GM12878 (cell line): ENCODE measurements around the gene TMEM212. TPM values are rescaled to one million over a fixed set of nuclear protein-coding genes. Genes with fewer than 3 reads are reported as not detected.

Experiments
- ATAC-seq: fragments of 200-7000 bp; cut with Tn5 transposase; 3 replicates; pipeline ENCODE4 v1.9.1; 2020; ENCODE audit warnings: mild to moderate bottlenecking, moderate library complexity
- BruUV-seq: library from RNA; stranded (reverse); fragments of 400-500 nt; replicated peaks from 2 replicates; lab custom pipeline; 2021; lab: Mats Ljungman, UMichigan
- CTCF ChIA-PET: fragments of 300-600 bp; sonication (Branson Sonifier 250); formaldehyde crosslinking; extraction: SDS; loops from one replicate; lab custom pipeline; 2021; ENCODE audit warnings: inconsistent platforms; lab: Yijun Ruan, JAX
- POLR2A ChIA-PET: fragments of 350-600 bp; formaldehyde crosslinking; extraction: SDS; loops from one replicate; lab custom pipeline; 2021; ENCODE audit warnings: inconsistent platforms; lab: Charles Lee
- RAD21 ChIA-PET: fragments of 300-600 bp; sonication (Branson Sonifier 250); formaldehyde crosslinking; loops from one replicate; lab custom pipeline; 2023; ENCODE audit warnings: antibody characterized with exemption; ENCODE audit not compliant: unreplicated experiment; lab: Charles Lee
- SMC1A ChIA-PET: fragments of 300-600 bp; sonication (Branson Sonifier 250); formaldehyde crosslinking; loops from one replicate; lab custom pipeline; 2023; ENCODE audit not compliant: unreplicated experiment, uncharacterized antibody; lab: Charles Lee
- DNase-seq: peaks from one replicate; pipeline ENCODE4 v3.0.0-alpha.2; 2011; ENCODE audit warnings: low read depth, low spot score
- FAIRE-seq: peaks from 3 replicates; lab custom pipeline; 2011; peaks lifted over from hg19 to GRCh38; lab: Jason Lieb, UNC
- H2AFZ ChIP-seq: 2 replicates; pipeline ENCODE4 v1.6.0; 2011; ENCODE audit warnings: low read depth, low read length, control low read depth; ENCODE audit not compliant: control insufficient read depth
- H3K27ac ChIP-seq: 2 replicates; pipeline ENCODE4 v1.5.1; 2011; ENCODE audit warnings: control low read depth; ENCODE audit not compliant: control insufficient read depth, insufficient read depth
- H3K27me3 ChIP-seq, 2 experiments: replicated peaks in 1 of 2; 2 replicates each; pipeline versions ENCODE4 v1.6.0 to v1.6.1; 2011; ENCODE audit warnings: low read length in 1 of 2; ENCODE audit not compliant: control insufficient read depth in 2 of 2, insufficient read depth in 2 of 2
- H3K36me3 ChIP-seq, 2 experiments: 2 replicates each; pipeline ENCODE4 v1.5.1; 2011; ENCODE audit warnings: low read length in 1 of 2; ENCODE audit not compliant: control insufficient read depth in 2 of 2, insufficient read depth in 2 of 2
- H3K4me1 ChIP-seq: 2 replicates; pipeline ENCODE4 v1.6.1; 2011; ENCODE audit warnings: mild to moderate bottlenecking, low read length, moderate library complexity, mixed read lengths; ENCODE audit not compliant: control insufficient read depth, insufficient read depth
- H3K4me2 ChIP-seq: 2 replicates; pipeline ENCODE4 v1.6.0; 2011; ENCODE audit warnings: control low read depth; ENCODE audit not compliant: control insufficient read depth, insufficient read depth
- H3K4me3 ChIP-seq: fragments of 200-600 bp; sonication (generic); 2 replicates; pipeline ENCODE4 v1.5.1; 2016
- H3K79me2 ChIP-seq: 2 replicates; pipeline ENCODE4 v1.6.0; 2011; ENCODE audit warnings: low read length; ENCODE audit not compliant: control insufficient read depth, insufficient read depth
- H3K9ac ChIP-seq: 2 replicates; pipeline ENCODE4 v1.8.0; 2011; ENCODE audit warnings: low read length, control low read depth, mixed read lengths; ENCODE audit not compliant: control insufficient read depth, insufficient read depth
- H3K9me3 ChIP-seq: replicated peaks from 3 replicates; pipeline ENCODE4 v1.5.1; 2011; ENCODE audit warnings: mild to moderate bottlenecking, low read length; ENCODE audit not compliant: control insufficient read depth, insufficient read depth
- H4K20me1 ChIP-seq: 2 replicates; pipeline ENCODE4 v1.6.0; 2011; ENCODE audit not compliant: control insufficient read depth, insufficient read depth
- ATF7 ChIP-seq: fragments of 450-650 bp; IDR thresholded peaks from 2 replicates; pipeline ENCODE4 v1.6.1; 2016; ENCODE audit warnings: low read depth, mild to moderate bottlenecking
- BHLHE40 ChIP-seq, 2 experiments: fragments of 450-650 bp in 1 of 2; IDR thresholded peaks; 2 replicates each; pipeline ENCODE4 v1.6.1; 2011 to 2017; ENCODE audit warnings: low read depth in 2 of 2, borderline replicate concordance in 1 of 2, improper control_type of control experiment in 1 of 2, low read length in 1 of 2, mild to moderate bottlenecking in 1 of 2
- BMI1 ChIP-seq: fragments of 450-650 bp; IDR thresholded peaks from 2 replicates; pipeline ENCODE4 v1.6.1; 2016; ENCODE audit warnings: mild to moderate bottlenecking, moderate library complexity, borderline replicate concordance
- CBX5 ChIP-seq: sonication (generic); IDR thresholded peaks from 2 replicates; pipeline ENCODE4 v1.6.1; 2016; ENCODE audit warnings: low read depth, moderate library complexity, mild to moderate bottlenecking, inconsistent platforms
- CHD1 ChIP-seq: IDR thresholded peaks from 2 replicates; pipeline ENCODE4 v1.6.1; 2012; ENCODE audit warnings: low read depth, low read length, improper control_type of control experiment
- HDAC6 ChIP-seq: fragments of 200-600 bp; sonication (generic); IDR thresholded peaks from one replicate; pipeline ENCODE4 v1.8.0; 2017; ENCODE audit warnings: antibody characterized with exemption; ENCODE audit not compliant: unreplicated experiment
- IKZF1 ChIP-seq: fragments of 450-650 bp; conservative IDR thresholded peaks from 2 replicates; pipeline ENCODE4 v1.6.1; 2017; ENCODE audit warnings: antibody characterized with exemption, mild to moderate bottlenecking
- MTA2 ChIP-seq: fragments of 450-650 bp; IDR thresholded peaks from 2 replicates; pipeline ENCODE4 v1.6.1; 2016; ENCODE audit warnings: low read depth, mild to moderate bottlenecking, moderate library complexity
- NFXL1 ChIP-seq: fragments of 450-650 bp; IDR thresholded peaks from 2 replicates; pipeline ENCODE4 v1.6.1; 2017; ENCODE audit warnings: antibody characterized with exemption, mild to moderate bottlenecking, borderline replicate concordance
- NFYB ChIP-seq: IDR thresholded peaks from 2 replicates; pipeline ENCODE4 v1.6.1; 2011; ENCODE audit warnings: low read depth, mild to moderate bottlenecking, low read length, improper control_type of control experiment, moderate library complexity; ENCODE audit not compliant: insufficient read depth
- SP1 ChIP-seq: IDR thresholded peaks from one replicate; pipeline ENCODE4 v1.6.1; 2011; ENCODE audit warnings: low read depth, low read length
- ZNF687 ChIP-seq: fragments of 450-650 bp; IDR thresholded peaks from 2 replicates; pipeline ENCODE4 v1.6.1; 2017; ENCODE audit warnings: mild to moderate bottlenecking, moderate library complexity
- WGBS: methylation state at CpG from one replicate; pipeline ENCODE4 v1.1.6; 2016; ENCODE audit warnings: low lambda C conversion rate; ENCODE audit not compliant: insufficient replicate concordance, insufficient coverage; ENCODE audit errors: missing lambda C conversion rate; 5-methylcytosine and 5-hydroxymethylcytosine counted together
- in situ Hi-C: fragments of 300-500 bp; cut with MboI; formaldehyde crosslinking; loops from 9 replicates; pipeline ENCODE4 v1.14.3; 2018; ENCODE audit warnings: mixed read lengths
- intact Hi-C: fragments of 100-400 bp; cut with micrococcal nuclease; formaldehyde crosslinking; loops from one replicate; pipeline ENCODE4 v1.14.2; 2022; ENCODE audit not compliant: unreplicated experiment
- polyA plus RNA-seq, 11 experiments: library from polyadenylated mRNA; depleted of rRNA in 4 of 11; unstranded in 6 of 11; stranded (reverse) in 5 of 11; fragments of >200 nt; fragmentation: Nextera tagmentation in 4 of 11; fragmentation: Illumina TruSeq in 1 of 11; extraction: Ambion mirVana in 4 of 11; extraction: Trizol in 1 of 11; gene quantifications; 1 replicate in 1 of 11; 2 replicates in 10 of 11; pipeline versions ENCODE4 v1.2.1 to v1.2.3, GENCODE V29; 2011 to 2016; ENCODE audit warnings: inconsistent platforms in 2 of 11, missing spikeins in 2 of 11, low read depth in 1 of 11
- total RNA-seq, 4 experiments: library from RNA; depleted of rRNA in 3 of 4; stranded (reverse); fragments of >200 nt in 3 of 4; fragmentation: Illumina TruSeq in 1 of 4; extraction: Trizol in 1 of 4; gene quantifications; 2 replicates each; pipeline versions ENCODE4 v1.2.1 to v1.2.3, GENCODE V29; 2013 to 2021
- TF ChIP-seq, protein P1 (sequence below): fragments of 150-350 bp; IDR thresholded peaks from 2 replicates; pipeline ENCODE4 v1.6.1; 2016; ENCODE audit warnings: low read depth, low read length

TMEM212 gene
- total and polyA plus RNA-seq, 10 of the 15 experiments (the other 5 are each of a cell fraction or from before 2014, with no cell fraction given), result not detected

DNA sequence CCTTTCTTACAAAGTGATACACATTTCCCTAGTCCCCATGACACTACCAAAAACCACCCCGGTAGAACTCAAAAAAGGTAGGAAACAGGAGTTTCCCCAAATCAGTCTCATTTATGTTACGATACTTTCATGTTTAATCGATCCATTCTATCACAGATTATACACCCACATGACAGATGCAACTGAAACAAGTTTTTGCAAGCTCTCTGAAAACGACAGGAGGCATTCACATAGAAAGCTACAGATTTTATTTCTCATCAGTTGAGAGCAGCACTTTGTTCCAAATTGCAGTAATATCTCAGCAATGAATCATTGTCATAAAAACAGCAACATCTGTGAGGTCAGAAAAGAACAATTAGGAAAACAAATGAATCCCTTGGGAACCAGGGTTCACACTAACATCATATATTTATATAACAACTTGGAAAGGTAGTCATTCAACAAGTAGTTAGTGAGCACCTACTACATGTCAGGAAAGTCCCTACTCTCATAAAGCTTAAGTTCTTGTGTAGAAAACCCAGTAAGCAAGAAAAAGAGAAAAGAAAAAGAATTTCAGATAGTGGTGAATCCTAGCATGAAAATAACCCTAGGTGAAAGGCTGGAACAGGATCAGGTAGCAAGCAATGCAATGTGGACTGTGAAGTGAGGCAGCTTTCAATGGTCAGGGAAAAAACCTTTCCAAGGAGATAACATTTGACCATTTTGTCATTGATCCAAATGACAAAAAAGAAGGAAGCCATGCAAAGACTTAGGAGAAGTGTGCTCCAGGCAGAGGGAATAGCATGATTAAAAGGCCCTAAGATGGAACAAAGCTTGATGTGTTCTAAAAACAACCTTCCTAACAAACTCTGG is 41.2 kb upstream of the TMEM212 start (continued):
- TF ChIP-seq BMI1 (0 out of 2 replicates have a peak, but pooled peaks have one; percentile 56), NFYB (no peak)

DNA sequence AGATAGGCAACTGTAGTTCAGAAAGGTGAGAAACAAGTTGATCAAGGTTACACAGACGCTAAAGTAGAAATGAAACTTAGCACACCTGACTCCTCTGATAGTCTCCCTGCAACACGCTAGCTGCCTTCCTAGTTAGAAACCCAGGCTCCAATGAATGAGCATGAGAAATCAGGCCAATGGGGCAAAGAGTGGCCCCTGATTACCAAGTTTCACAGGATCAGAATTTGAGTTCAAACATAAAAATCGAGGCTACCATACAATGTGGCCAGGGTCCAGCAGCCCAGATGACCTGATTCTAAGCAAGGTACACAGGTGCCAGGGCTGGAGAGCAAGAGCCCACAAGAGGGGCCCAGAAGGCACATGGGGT is 40.6 kb upstream of the TMEM212 start:
- WGBS, result 44% methylated on average over 3 of the region's 3 CpGs
- POLR2A ChIA-PET, result interaction anchor here (1.0 to 7.2 kb wide), 10 partner anchors 8 to 36 kb away, joined by 3 to 53 read pairs (median 18); partner anchors contain the start of gene PLD1
- peak; percentile 70 for DNase-seq
- CTCF ChIA-PET, result interaction anchor here (0.9 to 6.9 kb wide), 12 partner anchors 9 to 530 kb away, joined by 3 to 76 read pairs (median 8); partner anchors contain the start of gene PLD1
- H4K20me1 ChIP-seq, result no peaks in the 10 kb centered on the region
- no peak for FAIRE-seq
- H3K4me1 ChIP-seq, result peaks cover 8% of the 10 kb centered on the region; the same call in 1 of the 2 replicates
- in situ Hi-C loops (no loop called here), intact Hi-C loops (loop anchor here (1.0 to 10.0 kb wide), 3 partner anchors 28 to 448 kb away; partner anchors contain the start of gene TNIK)
- no peak overlapping the region for H3K4me3 ChIP-seq
- peak; percentile 63 for ATAC-seq
- SMC1A ChIA-PET, result interaction anchor here (1.0 to 7.3 kb wide), 17 partner anchors 8 to 337 kb away, joined by 3 to 151 read pairs (median 12); partner anchors contain the start of gene PLD1
- H3K9ac ChIP-seq, result peak overlapping the region; percentile 44; the same call in 1 of the 2 replicates
- no peaks in the 10 kb centered on the region for H3K36me3 ChIP-seq
- H3K79me2 ChIP-seq, result peaks cover 14% of the 10 kb centered on the region
- no peaks in the 10 kb centered on the region for H3K27me3 ChIP-seq
- peak overlapping the region; percentile 77 for H3K27ac ChIP-seq
- H3K9me3 ChIP-seq, result no peaks in the 10 kb centered on the region; the same call in 2 of the 3 replicates
- peak overlapping the region; percentile 39 for H2AFZ ChIP-seq
- RAD21 ChIA-PET, result interaction anchor here (0.9 to 7.3 kb wide), 12 partner anchors 9 to 343 kb away, joined by 3 to 117 read pairs (median 11); partner anchors contain the start of gene PLD1
- peak overlapping the region; percentile 60 for H3K4me2 ChIP-seq
- no TSS peak for BruUV-seq
- TF ChIP-seq IKZF1 (peak; percentile 5), BHLHE40 (IDR thresholded peaks at IDR 0.05; ENCODE audit: borderline replicate concordance in 1 of 2, low read depth in 2 of 2, low read length in 1 of 2) (peak in 1 of 2 experiments; percentile 30; a peak in 1 of 4 replicates), CHD1 (no peak), ATF7 (no peak), ZNF687 (peak; percentile 93), CBX5 (no peak), HDAC6 (no peak), NFXL1 (no peak), NFYB (no peak), MTA2 (peak; percentile 76), SP1 (no peak)
- TF ChIP-seq, protein P1, sequence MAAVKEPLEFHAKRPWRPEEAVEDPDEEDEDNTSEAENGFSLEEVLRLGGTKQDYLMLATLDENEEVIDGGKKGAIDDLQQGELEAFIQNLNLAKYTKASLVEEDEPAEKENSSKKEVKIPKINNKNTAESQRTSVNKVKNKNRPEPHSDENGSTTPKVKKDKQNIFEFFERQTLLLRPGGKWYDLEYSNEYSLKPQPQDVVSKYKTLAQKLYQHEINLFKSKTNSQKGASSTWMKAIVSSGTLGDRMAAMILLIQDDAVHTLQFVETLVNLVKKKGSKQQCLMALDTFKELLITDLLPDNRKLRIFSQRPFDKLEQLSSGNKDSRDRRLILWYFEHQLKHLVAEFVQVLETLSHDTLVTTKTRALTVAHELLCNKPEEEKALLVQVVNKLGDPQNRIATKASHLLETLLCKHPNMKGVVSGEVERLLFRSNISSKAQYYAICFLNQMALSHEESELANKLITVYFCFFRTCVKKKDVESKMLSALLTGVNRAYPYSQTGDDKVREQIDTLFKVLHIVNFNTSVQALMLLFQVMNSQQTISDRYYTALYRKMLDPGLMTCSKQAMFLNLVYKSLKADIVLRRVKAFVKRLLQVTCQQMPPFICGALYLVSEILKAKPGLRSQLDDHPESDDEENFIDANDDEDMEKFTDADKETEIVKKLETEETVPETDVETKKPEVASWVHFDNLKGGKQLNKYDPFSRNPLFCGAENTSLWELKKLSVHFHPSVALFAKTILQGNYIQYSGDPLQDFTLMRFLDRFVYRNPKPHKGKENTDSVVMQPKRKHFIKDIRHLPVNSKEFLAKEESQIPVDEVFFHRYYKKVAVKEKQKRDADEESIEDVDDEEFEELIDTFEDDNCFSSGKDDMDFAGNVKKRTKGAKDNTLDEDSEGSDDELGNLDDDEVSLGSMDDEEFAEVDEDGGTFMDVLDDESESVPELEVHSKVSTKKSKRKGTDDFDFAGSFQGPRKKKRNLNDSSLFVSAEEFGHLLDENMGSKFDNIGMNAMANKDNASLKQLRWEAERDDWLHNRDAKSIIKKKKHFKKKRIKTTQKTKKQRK, result no peak
